Renal pelvis (tissue), 4 donors: Measurements from ENCODE around the gene LTB4R2. TPM values are rescaled to one million over a fixed set of nuclear protein-coding genes. Genes with fewer than 3 reads are reported as not detected.

Experiments
- DNase-seq: peaks from one replicate; pipeline ENCODE4 v3.0.0-alpha.2; 2013
- polyA plus RNA-seq, 3 donors: library from polyadenylated mRNA; unstranded; fragments of 120-200 nt; gene quantifications; one replicate each; pipeline ENCODE4 v1.2.1, GENCODE V29; 2013; ENCODE audit not compliant: insufficient read length in 3 of 3

Gene LTB4R2
- polyA plus RNA-seq, 3 donors: 3.2 to 5.3 (median 4.4) TPM

- DNase-seq: peak; percentile 66
These were observed 13.4 kb upstream of the LTB4R2 start for GRCh38 chr14:24296341-24297157.

- no peak for DNase-seq
These were observed 12.6 kb upstream of the LTB4R2 start for GRCh38 chr14:24297190-24297964.

- DNase-seq: no peak
These were observed 11.1 kb upstream of the LTB4R2 start for GRCh38 chr14:24298892-24299254.

GRCh38 chr14:24299255-24300191 is 10.4 kb upstream of the LTB4R2 start, which contains the start of the genes DHRS1 and NOP9:
TSS of gene DHRS1 (minus strand) at chr14:24299780. CDS start at chr14:24299106, 674 bp downstream.
TSS of gene NOP9 (plus strand) at chr14:24299850. CDS start at chr14:24299955, 105 bp downstream.
- peak; percentile 91 for DNase-seq

- no peak for DNase-seq
These were observed 9.5 kb upstream of the LTB4R2 start for GRCh38 chr14:24300326-24300980.

GRCh38 chr14:24304019-24304387 is 5.9 kb upstream of the LTB4R2 start:
- DNase-seq: no peak

GRCh38 chr14:24307156-24307574 is 2.8 kb upstream of the LTB4R2 start:
- no peak for DNase-seq

GRCh38 chr14:24307575-24308341 is 2.2 kb upstream of the LTB4R2 start, which contains the start of gene CIDEB:
TSS of gene CIDEB (minus strand) at chr14:24307977. CDS start at chr14:24307858, 119 bp downstream.
- DNase-seq: no peak

- DNase-seq: no peak
These were observed 1.4 kb upstream of the LTB4R2 start for GRCh38 chr14:24308342-24309124.

- DNase-seq: no peak
These were observed 315 bp downstream of the LTB4R2 start for GRCh38 chr14:24310265-24310645.

GRCh38 chr14:24310646-24311604 is 985 bp downstream of the LTB4R2 start, which contains the start of gene LTB4R:
TSS of gene LTB4R (plus strand) at chr14:24311502. CDS start at chr14:24315652, 4,150 bp downstream.
- peak; percentile 71 for DNase-seq

GRCh38 chr14:24311837-24312615 is 2.1 kb downstream of the LTB4R2 start:
- no peak for DNase-seq

GRCh38 chr14:24312736-24313507 is 3.0 kb downstream of the LTB4R2 start:
- no peak for DNase-seq

GRCh38 chr14:24313913-24314312 is 4.0 kb downstream of the LTB4R2 start:
- DNase-seq: no peak

- DNase-seq: no peak
These were observed 4.6 kb downstream of the LTB4R2 start for GRCh38 chr14:24314377-24315193.
